Erythroblast (primary cell): ENCODE results near the gene PLA2G6.

ENCODE experiments used
- DNase-seq, 2 experiments: peaks; one replicate each; lab custom pipeline; 2025; lab: John Stamatoyannopoulos, UW
- GATA1 ChIP-seq: IDR thresholded peaks from 2 replicates; pipeline ENCODE4 v1.6.1; 2011; ENCODE audit warnings: low read depth, mild to moderate bottlenecking, control low read depth, low read length, moderate library complexity
- POLR2A ChIP-seq: IDR thresholded peaks from 2 replicates; pipeline ENCODE4 v1.6.1; 2011; ENCODE audit warnings: mild to moderate bottlenecking, low read length

PLA2G6 gene

GRCh38 chr22:38103641-38104040 is 78.0 kb downstream of the PLA2G6 start:
- no peak for DNase-seq
- no peak for TF ChIP-seq POLR2A
- TF ChIP-seq GATA1, result no peak

- TF ChIP-seq POLR2A (no peak), GATA1 (no peak)
- no peak for DNase-seq
Measured at GRCh38 chr22:38098410-38099249, 83.0 kb downstream of the PLA2G6 start.

GRCh38 chr22:38097557-38098409 is 83.8 kb downstream of the PLA2G6 start:
- TF ChIP-seq POLR2A, result no peak
- no peak for TF ChIP-seq GATA1
- peak; percentile 54 to 58 for DNase-seq

- no peak for DNase-seq
- TF ChIP-seq POLR2A (no peak), GATA1 (no peak)
Measured at GRCh38 chr22:38097058-38097457, 84.6 kb downstream of the PLA2G6 start.

GRCh38 chr22:38089474-38089851 is 92.2 kb downstream of the PLA2G6 start:
- TF ChIP-seq POLR2A (no peak), GATA1 (no peak)
- no peak for DNase-seq

- no peak for DNase-seq
- no peak for TF ChIP-seq GATA1
- TF ChIP-seq POLR2A, result no peak
Measured at GRCh38 chr22:38088629-38089473, 92.8 kb downstream of the PLA2G6 start.

- TF ChIP-seq POLR2A (no peak), GATA1 (no peak)
- DNase-seq, result no peak
Measured at GRCh38 chr22:38087855-38088254, 93.8 kb downstream of the PLA2G6 start.

- no peak for DNase-seq
- no peak for TF ChIP-seq GATA1
- no peak for TF ChIP-seq POLR2A
Measured at GRCh38 chr22:38086942-38087341, 94.7 kb downstream of the PLA2G6 start.

- no peak for DNase-seq
- no peak for TF ChIP-seq GATA1
- TF ChIP-seq POLR2A, result no peak
Measured at GRCh38 chr22:38086001-38086845, 95.4 kb downstream of the PLA2G6 start.

GRCh38 chr22:38085501-38085900 is 96.1 kb downstream of the PLA2G6 start:
- no peak for DNase-seq
- TF ChIP-seq GATA1 (no peak), POLR2A (no peak)

- DNase-seq, result no peak
- TF ChIP-seq POLR2A (no peak), GATA1 (no peak)
Measured at GRCh38 chr22:38085056-38085455, 96.6 kb downstream of the PLA2G6 start.

- DNase-seq, result no peak
- TF ChIP-seq GATA1 (no peak), POLR2A (no peak)
Measured at GRCh38 chr22:38083931-38084631, 97.5 kb downstream of the PLA2G6 start, which contains the start of gene SLC16A8. Gene SLC16A8 (minus strand): TSS chr22:38084184. CDS start chr22:38082873, 1,311 bp downstream.
